LNCAP (cell line): ENCODE measurements around the gene APMAP.

Source experiments
- TF ChIP-seq, protein P1 (sequence below): fragments of 450-650 bp; IDR thresholded peaks from 2 replicates; pipeline ENCODE4 v1.5.1; 2017; ENCODE audit warnings: mild to moderate bottlenecking

Gene APMAP

DNA sequence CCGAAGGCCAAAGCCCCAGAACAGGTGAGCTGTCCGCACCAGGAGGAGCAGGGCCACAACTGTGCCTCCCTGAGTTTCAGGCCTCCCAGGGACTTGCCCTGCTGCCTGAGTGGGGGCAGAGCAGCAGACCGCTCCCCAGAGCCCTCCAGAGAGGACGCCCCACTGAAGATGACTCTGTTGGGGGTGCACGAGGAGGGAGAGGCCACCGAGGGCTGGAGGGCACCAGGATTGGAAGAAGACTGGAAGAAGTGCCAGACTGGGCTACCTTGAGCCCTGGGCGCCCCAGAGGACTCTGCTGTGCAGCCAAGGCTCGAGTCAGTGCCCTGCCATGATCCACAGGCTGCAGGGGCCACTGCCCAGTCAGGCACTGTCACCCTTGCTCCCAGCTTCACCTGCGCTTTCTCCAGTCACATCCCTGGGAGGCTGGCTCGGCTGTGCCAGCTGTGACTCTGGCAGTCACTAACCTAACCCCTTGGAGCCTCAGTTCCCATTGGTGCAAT, 32.2 kb downstream of the APMAP start:
- TF ChIP-seq, protein P1, sequence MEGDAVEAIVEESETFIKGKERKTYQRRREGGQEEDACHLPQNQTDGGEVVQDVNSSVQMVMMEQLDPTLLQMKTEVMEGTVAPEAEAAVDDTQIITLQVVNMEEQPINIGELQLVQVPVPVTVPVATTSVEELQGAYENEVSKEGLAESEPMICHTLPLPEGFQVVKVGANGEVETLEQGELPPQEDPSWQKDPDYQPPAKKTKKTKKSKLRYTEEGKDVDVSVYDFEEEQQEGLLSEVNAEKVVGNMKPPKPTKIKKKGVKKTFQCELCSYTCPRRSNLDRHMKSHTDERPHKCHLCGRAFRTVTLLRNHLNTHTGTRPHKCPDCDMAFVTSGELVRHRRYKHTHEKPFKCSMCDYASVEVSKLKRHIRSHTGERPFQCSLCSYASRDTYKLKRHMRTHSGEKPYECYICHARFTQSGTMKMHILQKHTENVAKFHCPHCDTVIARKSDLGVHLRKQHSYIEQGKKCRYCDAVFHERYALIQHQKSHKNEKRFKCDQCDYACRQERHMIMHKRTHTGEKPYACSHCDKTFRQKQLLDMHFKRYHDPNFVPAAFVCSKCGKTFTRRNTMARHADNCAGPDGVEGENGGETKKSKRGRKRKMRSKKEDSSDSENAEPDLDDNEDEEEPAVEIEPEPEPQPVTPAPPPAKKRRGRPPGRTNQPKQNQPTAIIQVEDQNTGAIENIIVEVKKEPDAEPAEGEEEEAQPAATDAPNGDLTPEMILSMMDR: no peak

DNA sequence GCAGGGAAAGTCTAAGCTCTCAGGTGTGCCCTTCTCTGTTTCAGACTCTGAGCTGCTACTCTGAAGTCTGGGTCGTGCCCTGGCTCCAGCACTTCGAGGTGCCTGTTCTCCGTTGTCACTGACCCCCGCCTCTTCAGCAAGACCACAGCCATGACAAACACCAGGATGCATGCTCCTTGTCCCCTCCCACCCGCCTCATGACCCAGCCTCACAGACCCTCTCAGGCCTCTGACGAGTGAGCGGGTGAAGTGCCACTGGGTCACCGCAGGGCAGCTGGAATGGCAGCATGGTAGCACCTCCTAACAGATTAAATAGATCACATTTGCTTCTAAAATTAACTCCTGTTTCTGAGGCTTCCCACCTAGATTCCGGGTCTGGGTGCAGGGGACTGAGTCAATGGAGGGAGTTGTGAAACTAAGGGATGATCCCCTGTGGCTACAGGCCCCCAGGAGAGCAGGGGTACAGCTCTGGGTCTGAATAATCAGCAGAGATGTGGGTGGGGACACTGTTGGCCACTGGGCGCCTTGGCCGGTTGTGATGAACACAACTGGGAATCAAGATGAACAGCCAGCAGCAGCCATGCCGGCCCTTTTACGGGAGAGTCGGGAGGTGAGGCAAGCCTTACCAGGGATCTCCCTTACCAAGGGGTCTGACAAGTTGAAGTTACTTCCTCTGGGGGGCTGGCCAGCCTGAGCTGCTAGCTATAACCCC, 32.8 kb downstream of the APMAP start:
- TF ChIP-seq, protein P1: no peak

DNA sequence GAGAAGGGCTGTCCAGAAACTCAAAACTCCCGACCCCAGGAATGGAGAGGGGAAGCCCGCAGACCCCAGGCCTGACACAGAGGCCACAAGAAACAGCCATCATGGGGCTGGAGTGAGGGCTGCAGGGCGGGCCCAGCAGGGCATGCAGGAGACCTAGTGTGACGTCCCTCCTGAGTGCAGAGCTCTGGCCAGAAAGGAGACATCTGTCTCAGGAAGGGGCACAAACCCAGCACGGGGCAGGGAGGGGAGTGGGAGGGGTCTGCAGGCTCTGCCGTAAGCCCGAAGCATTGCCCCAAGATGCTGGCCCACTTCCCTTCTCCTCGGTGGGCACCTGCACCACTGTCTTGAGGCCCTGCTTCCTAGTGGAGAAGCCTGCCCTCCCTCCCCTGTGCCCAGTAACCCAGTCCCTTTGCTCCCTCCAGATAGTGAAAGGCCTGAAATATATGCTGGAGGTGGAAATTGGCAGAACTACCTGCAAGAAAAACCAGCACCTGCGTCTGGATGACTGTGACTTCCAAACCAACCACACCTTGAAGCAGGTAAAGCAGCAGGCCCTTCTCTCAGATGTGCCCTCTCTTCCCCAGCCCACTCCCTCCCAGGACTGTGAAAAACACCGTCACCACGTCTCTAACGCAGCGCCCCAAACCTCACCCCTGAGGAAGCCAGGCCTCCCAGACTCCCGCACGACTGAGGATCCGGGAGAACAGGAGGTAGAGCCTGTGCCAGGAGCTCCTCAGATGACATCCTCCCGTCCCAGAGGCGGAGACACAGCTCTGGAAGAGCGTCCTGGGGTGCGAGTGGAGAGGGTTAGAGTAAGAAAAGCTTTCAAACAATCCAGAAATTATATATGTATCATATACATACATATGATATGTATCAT, 33.8 kb downstream of the APMAP start:
- TF ChIP-seq, protein P1: no peak

DNA sequence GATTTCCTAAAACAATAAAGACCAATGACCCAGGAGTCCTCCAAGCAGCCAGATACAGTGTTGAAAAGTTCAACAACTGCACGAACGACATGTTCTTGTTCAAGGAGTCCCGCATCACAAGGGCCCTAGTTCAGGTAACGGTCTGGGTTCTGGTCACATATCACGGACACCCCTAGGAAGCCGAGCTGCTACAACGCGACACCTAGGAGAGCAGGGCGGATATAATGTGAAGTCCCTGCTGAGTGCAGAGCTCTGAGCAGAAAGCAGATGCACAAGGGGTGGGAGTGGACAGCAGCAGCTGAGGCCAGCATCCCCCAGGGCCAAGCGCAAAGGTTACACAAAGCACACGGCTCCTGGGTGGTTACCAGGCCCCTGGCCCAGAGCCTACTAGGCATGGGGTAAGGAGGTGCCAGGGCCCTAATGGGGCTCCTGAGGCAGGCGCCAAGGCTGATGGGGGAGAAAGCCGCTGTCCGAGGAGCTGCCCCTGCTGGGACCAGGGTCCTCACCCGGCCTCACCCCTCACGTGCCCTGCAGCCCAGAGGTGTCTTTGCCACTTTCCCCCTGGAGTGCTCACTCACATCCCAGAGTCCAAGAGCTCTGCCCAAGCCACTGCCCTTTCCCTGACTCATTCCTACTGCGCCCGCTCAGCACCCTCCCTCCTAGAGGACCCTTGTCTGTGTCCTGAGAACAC, 35.1 kb downstream of the APMAP start:
- TF ChIP-seq, protein P1: no peak

DNA sequence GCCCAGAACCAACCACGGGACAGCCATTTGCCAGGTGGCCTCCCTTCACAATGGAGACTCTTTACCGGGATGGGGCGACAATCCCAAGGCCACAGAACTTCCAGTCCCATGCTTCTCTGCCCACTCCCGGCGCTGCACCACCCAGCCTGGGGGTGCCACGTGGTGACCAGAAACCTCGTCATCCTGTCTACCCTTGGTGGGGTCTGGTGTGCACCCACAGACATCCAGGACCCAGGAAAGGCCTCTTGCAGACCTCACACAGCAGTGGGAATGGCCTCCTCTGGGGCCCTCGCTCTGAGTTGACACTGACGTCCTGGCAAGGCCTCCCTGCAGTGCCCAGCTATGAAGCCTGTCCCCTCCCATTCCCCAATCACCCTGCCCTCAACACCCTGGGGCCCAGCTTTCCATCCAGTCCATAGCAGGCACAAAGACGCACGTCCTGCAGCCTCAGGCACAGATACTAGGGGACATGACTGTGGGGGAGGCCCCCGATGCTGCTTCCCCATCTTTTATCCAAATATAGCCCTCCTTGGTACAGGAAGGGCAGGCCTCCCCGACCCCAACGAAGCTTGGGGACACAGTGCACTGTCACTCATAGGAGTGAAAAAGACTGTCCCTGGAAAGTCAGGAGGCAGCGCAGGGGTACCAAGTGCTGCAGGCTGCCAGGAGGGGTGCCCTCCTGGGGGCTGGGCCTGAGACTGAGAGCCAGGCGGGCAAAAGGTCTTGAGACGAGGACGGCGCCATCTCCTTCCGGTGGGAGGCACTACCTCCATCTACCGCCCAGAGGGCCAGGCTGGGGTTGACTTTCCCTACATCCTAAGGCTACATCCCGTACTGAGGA, 36.3 kb downstream of the APMAP start:
- TF ChIP-seq, protein P1: no peak

DNA sequence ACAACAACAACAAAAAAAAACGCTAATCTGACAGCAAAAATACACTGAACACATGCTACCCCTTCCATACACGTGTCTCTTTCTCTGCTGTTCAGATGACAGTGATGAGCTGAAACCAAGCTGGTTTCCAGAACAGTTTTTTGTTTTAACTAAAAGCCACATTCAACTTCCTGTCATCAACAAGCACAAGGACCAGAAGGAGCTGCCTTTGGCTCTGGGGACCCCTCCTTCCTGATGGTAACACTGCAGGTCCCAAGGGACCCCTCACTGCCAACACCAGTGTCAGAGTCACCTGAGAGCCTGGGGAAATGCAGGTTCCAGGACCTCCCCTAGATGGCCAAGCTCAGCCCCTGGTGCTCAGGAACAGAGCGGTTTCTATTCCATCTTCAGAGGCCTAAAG, 37.5 kb downstream of the APMAP start:
- TF ChIP-seq, protein P1: no peak

DNA sequence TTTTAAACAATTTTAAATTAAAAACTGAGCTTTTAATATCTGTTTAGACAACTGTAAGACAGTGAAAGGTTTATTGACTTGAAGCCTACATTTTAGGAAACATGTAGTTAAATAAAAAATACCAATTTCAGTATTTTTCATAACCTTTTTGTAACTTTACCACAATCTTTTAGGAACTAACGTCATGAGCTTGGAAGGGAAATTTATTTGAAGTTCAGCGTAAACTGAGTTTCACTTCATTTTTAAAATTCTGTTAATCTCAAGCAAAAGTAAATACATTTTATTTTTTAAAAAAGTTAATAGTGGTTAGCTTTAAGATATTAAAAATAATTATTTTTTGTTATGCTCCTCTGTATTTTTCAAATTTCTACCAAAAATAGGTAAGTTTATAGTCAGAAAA, 38.0 kb downstream of the APMAP start:
- TF ChIP-seq, protein P1: no peak
